Spleen (tissue), 7 donors: Measurements from ENCODE around the gene NCF4.

Experiments
- CTCF ChIP-seq, 11 experiments: fragments of 200-600 bp in 7 of 11; fragments of 450-650 bp in 4 of 11; sonication (generic) in 4 of 11; IDR thresholded peaks in 8 of 11; conservative IDR thresholded peaks in 3 of 11; 1 replicate in 7 of 11; 2 replicates in 4 of 11; pipeline versions ENCODE4 v1.4.0 to v1.8.0; 2016 to 2021; ENCODE audit warnings: antibody characterized with exemption in 11 of 11, inconsistent platforms in 4 of 11, mild to moderate bottlenecking in 1 of 11
- POLR2A ChIP-seq, 3 donors: fragments of 450-650 bp; IDR thresholded peaks; one replicate each; pipeline ENCODE4 v1.5.1; 2017; ENCODE audit warnings: antibody characterized with exemption in 3 of 3, mild to moderate bottlenecking in 1 of 3
- donor health status: DM: no; HTN: no; CAD: no; lungs with moderate emphysema.
- donor health status: DM: no; HTN: no; CAD: no.
- donor health status: DM: no; HTN: no; CAD: no.

- no peak for TF ChIP-seq CTCF (IDR thresholded peaks at IDR 0.05 in 8 of 11, conservative IDR thresholded peaks at IDR 0.05 in 3 of 11)
- no peak for TF ChIP-seq POLR2A (IDR thresholded peaks at IDR 0.05)
Observed at GRCh38 chr22:36818010-36818642, 42.7 kb upstream of the NCF4 start.
